Subcutaneous adipose tissue (tissue), 4 donors: ENCODE data around the gene HIBCH. TPM values are rescaled to one million over a fixed set of nuclear protein-coding genes. Genes with fewer than 3 reads are reported as not detected.

Source experiments
- CTCF ChIP-seq: fragments of 450-650 bp; IDR thresholded peaks from one replicate; pipeline ENCODE4 v1.5.1; 2016; ENCODE audit warnings: low read depth, mild to moderate bottlenecking, control low read depth, antibody characterized with exemption, moderate library complexity
- total RNA-seq, 4 donors: library from RNA; depleted of rRNA; stranded (reverse); fragments of >200 nt; gene quantifications; one replicate each; pipeline ENCODE4 v1.1.0, GENCODE V29; 2016

HIBCH gene
- total RNA-seq, 4 donors from 2014 or later, result 24.3 to 31.0 (median 26.5) TPM

DNA sequence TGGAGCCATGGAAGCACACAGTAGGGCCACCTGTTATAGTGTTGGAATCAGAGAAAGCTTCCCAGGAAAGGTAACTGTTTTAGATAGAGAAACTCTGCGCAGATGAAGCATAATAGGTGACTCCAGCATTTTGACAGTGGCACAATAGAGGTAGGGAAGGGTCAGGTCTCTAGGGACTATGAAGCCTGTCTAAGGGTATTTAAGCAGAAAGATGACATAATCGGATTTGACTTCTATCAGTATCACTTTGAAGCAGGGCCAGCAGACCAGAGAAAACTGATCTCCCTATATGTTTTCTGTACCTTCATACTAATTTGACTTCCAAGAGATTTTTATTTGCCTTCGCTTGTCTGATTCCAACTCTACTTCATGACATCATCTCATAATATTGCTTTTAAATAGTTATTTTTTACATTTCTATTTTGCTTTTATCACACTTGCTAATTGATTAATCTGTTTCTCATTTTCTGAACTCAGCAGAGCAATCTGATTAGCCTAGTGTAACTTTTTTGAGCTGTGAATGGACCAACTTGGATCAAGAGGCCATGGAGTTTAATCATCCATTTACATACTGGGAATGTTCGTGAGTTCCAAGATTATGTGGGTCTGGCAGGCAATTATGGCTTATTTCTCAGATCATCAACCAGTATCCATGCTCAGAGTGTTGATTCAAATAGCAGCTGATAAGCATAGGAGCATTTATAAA is 8.4 kb upstream of the HIBCH start:
- TF ChIP-seq CTCF, result no peak

DNA sequence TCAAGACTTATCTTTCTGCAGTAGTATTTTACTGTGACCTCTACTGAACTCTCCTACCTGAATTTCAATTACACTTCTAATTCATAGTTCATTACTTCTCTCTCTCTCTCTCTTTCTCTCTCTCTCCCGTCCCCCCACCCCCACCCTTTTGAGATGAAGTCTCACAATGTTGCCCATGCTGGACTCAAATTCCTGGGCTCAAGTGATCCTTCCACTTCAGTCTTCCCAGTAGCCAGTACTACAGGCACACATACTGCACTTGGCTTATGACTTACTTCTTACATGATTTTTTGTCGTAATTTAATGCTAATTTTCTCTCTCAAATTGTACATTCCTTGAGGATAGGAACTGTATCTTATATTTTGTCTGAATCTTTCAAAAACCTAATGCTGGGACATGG is 6.0 kb upstream of the HIBCH start:
- no peak for TF ChIP-seq CTCF

DNA sequence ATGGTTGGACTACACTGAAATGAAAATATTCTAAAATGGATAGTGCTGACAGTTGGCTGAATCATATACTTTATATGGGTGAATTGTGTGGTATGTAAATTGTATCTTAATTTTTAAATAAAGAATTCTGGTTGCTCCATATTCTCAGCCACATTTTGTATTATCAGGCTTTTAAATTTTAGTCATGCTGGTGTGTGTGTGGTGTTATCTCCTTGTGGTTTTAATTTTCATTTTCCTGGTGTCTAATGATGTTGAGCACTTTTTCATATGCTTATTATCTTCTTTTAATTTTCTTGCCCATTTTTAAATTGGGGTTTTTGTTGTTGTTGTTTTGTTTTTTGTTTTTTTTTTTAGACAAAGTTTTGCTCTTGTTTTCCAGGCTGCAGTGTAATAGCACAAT is 3.8 kb upstream of the HIBCH start:
- TF ChIP-seq CTCF, result no peak

- TF ChIP-seq CTCF, result no peak
These were observed 1.1 kb upstream of the HIBCH start for GRCh38 chr2:190320696-190321095.

DNA sequence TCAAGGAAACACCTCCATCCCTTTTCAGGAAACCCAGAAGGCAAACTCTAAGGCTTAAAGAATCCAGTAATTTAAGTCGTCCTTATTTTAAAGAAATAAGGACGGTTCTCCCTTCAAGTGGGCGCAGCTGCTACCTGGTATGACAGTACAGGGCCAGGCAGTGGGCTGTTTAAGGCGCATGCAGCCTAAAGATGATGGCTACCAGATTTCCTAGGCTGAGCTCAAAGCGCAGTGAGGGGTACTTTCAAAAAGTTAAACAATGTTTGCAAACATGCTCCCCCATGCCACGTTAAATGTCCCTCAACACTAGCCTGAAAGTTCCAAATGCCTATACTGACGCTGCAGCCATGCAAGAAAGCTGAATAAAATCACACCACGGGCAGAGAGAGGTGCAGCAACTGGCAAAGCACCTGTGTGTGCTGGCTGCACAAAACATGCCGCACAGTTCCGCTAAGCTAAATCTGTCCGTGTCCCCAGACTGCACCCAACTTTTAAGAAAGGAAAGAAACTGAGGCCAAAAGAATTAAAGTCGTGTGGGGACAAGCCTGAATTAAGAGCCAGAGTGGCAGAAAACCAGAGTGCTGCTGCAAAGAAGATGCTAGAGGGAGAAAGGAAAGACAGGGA is 583 bp downstream of the HIBCH start:
- TF ChIP-seq CTCF, result no peak

DNA sequence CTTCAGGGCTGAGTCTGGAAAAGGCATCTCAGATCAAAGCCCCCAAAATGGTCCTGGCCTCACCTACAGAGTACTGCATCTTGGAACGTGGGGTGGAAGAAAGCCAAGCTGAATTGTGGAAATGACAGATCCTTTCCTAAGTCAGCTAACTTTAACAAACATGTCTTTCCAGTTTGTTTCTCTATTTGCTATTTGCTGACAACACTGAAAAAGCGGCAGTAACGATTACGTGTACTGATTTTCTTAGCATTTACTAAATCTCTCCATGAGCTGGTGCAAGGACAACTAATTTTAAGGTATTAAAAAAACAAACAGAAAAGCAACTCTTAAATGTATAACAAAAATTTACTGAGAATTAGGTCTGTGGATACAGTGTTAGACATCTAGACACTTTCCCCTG is 1.1 kb downstream of the HIBCH start:
- no peak for TF ChIP-seq CTCF

DNA sequence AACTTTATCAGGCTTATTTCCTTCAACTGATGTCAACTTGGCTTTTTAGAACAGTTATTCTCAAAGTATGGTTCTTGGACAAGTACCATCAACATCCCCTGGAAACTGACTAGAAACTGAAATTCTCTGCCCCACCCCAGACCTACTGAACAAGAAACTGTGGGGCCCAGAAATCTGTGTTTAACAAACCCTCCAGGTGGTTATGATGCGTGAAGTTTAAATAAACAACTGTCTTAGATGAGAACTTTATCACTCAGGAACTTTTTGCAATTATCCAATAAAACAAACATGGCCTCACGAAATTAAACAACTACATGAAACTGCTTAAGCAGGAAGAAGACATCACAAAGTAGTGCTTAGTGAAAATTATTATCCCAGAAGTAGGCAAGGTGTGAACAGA is 4.4 kb downstream of the HIBCH start:
- no peak for TF ChIP-seq CTCF
